Skeletal muscle tissue (tissue), 4 donors: ENCODE measurements around the gene TIMM17B. TPM values are rescaled to one million over a fixed set of nuclear protein-coding genes. Genes with fewer than 3 reads are reported as not detected.

Experiments used
- H3K27ac ChIP-seq: one replicate; pipeline ENCODE4 v1.7.0; 2013; ENCODE audit warnings: mild to moderate bottlenecking, low read depth, low read length, inconsistent platforms
- H3K27me3 ChIP-seq, 3 donors: one replicate each; pipeline ENCODE4 v1.7.0; 2013; ENCODE audit warnings: low read length in 3 of 3; ENCODE audit not compliant: control insufficient read depth in 3 of 3, insufficient read depth in 3 of 3
- H3K36me3 ChIP-seq, 3 donors: one replicate each; pipeline ENCODE4 v1.7.0; 2013; ENCODE audit warnings: low read length in 3 of 3; ENCODE audit not compliant: control insufficient read depth in 3 of 3, insufficient read depth in 3 of 3
- H3K4me1 ChIP-seq, 3 donors: one replicate each; pipeline ENCODE4 v1.7.0; 2013; ENCODE audit warnings: low read length in 3 of 3, mild to moderate bottlenecking in 3 of 3; ENCODE audit not compliant: control insufficient read depth in 3 of 3, insufficient read depth in 3 of 3
- H3K4me3 ChIP-seq, 3 donors: one replicate each; pipeline ENCODE4 v1.7.0; 2013; ENCODE audit warnings: low read length in 3 of 3
- H3K9ac ChIP-seq, 3 donors: one replicate each; pipeline ENCODE4 v1.7.0; 2013; ENCODE audit warnings: low read length in 3 of 3, mild to moderate bottlenecking in 3 of 3, moderate library complexity in 2 of 3, low read depth in 1 of 3
- H3K9me3 ChIP-seq, 3 donors: one replicate each; pipeline ENCODE4 v1.7.0; 2013; ENCODE audit warnings: low read length in 3 of 3; ENCODE audit not compliant: control insufficient read depth in 3 of 3
- total RNA-seq: library from RNA; depleted of rRNA; stranded (reverse); fragments of >200 nt; gene quantifications from one replicate; pipeline ENCODE4 v1.2.3, GENCODE V29; 2014
- donor health status: Osteomylitis.

The TIMM17B gene
- total RNA-seq, 1 donor from 2014 or later: 25.1 TPM

DNA sequence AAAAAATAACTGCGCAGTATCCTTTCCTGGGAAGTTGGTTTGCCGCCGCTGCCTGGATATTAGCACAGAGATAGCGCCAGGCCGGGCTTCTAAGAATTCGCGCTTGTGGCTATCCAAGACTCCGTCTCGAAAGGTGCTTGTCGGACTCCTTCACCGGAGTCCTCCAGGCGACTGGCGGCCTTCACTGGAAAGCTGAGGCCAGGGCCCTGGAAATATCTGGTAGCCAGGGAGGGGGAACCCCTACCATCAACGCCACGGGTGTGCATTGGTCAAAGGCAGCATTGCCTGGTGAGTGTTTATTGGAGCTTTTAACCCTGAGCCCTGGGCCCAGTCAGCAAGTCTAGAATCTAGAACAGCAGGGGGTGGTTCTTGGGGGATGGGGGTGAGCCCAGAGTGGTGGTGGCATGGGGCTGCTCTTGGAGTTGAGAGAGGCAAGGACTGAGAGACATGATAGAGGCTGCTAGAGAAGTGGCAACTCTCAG lies 21.8 kb upstream of the TIMM17B start:
- H3K9ac ChIP-seq: peak overlapping the region; percentile 33 to 72 (median 72)
- H3K4me1 ChIP-seq: peaks cover 10 to 22% (median 17%) of the 10 kb centered on the region in 3 donors
- peak overlapping the region; percentile 68 for H3K27ac ChIP-seq
- H3K4me3 ChIP-seq: peak overlapping the region; percentile 48 to 64 (median 63)
- H3K36me3 ChIP-seq: peaks cover 14 to 25% (median 16%) of the 10 kb centered on the region in 3 donors
- no peaks in the 10 kb centered on the region for H3K9me3 ChIP-seq
- no peaks in the 10 kb centered on the region for H3K27me3 ChIP-seq

DNA sequence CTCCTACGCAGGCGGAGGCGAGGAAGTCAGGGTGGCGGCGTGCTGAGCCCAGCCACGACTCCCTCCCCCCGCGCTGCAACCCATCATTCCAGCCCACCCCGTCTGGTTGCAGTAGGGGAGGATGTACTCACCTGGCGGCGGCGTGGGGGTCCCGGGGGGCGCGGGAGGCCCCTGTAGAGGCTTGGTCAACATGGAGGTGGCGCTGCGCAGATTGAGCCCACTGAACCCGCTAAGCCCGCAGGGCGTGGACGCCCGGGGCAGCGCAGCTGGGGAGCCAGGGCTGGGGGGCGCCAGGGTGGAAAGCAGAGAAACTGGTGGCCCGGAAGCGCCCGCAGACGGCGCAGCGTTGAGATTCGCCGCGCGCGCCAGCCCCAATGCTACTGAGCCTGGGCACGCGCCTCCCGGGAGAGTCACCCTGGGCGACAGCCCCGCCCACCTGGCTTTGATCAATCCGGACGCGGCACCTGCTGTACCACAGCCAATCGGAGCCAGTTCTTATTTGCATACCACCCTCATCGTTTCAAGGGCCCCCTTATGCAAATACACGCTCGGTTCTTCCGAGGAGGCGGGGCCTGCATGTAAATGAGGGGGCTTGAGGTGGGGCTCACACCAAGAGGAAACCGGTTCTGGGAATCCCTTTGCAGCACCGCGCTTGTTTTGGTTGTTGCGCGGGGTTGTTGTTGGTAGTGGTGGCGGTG lies 21.2 kb upstream of the TIMM17B start, which contains the start of gene PIM2:
Gene PIM2 (minus strand): TSS at position 382 of the 698 bp plus-strand sequence. CDS start 190 bp downstream, at position 192.
- H3K9me3 ChIP-seq: no peaks in the 10 kb centered on the region
- peaks cover 10 to 22% (median 17%) of the 10 kb centered on the region in 3 donors for H3K4me1 ChIP-seq
- H3K9ac ChIP-seq: peak within 1 kb of the TSS; percentile 33 to 75 (median 72)

DNA sequence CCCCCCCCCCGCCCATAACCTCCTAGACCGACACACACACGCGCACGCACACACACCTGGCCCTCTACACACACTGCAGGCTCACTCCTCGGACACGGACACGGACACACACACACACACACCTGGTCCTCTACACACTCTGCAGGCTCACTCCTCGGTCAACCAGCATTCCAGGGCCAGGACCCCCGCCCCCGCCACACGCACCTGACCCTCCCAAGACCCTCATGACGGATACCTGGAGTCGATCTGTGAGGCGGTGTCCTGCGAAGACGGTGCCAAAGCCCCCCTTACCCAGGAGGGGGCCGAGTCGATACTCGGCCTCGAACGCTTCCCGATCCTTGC lies 20.7 kb upstream of the TIMM17B start:
- Histone ChIP-seq H3K36me3 (peaks cover 7 to 15% (median 14%) of the 10 kb centered on the region in 3 donors), H3K27me3 (no peaks in the 10 kb centered on the region), H3K4me3 (peak overlapping the region; percentile 48 to 64 (median 61)), H3K9ac (peak overlapping the region; percentile 20 to 75 (median 69)), H3K27ac (peak overlapping the region; percentile 68), H3K4me1 (peaks cover 10 to 22% (median 17%) of the 10 kb centered on the region in 3 donors), H3K9me3 (no peaks in the 10 kb centered on the region)

More for the DNA sequence above, 21.2 kb upstream of the TIMM17B start, which contains the start of gene PIM2:
- Histone ChIP-seq H3K27ac (peak within 1 kb of the TSS; percentile 68), H3K36me3 (peaks cover 10 to 19% (median 11%) of the 10 kb centered on the region in 3 donors), H3K27me3 (no peaks in the 10 kb centered on the region), H3K4me3 (peak within 1 kb of the TSS; percentile 48 to 64 (median 63))

DNA sequence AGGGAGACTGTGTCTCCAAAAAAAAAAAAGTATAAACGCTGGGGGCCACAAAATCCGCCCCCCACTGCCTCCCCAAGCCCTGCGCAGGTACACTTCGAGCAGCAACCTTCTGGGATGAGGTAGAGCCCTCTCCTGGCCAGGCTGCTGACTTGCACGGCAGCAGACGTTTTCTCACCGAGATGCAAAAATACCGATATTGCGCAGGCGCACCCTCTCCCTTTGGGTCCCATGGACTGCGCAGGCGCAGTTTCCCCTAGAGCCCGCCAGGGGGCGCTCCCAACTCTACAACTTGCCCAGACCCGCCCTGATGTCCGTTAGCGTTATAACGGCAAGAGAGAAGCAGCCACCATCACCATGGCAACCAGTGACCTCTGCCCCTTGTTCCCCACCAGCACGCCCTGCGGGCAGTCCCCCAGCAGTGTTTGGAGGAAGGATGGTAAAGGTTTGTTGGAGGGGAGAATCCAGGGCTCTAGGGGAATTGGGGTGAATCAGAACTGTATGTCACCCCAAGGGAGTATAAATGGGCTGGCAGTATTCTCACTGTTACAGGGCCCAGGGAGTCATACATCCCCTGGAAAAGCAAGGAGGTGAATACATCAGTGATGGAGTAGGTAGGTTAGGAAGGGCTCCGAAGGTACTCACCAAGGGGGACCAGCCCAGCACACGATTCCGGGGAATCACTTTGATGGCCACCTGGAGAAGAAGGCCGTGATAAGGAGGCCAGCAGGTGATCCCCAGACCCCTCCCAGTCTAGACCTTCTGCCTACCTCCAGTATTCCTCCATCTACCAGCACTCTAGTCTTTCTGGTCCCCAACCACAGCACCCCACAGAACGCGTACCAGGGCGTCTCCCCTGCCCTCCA lies 19.8 kb upstream of the TIMM17B start:
- peaks cover 3 to 15% (median 5%) of the 10 kb centered on the region in 3 donors for H3K36me3 ChIP-seq
- peak overlapping the region; percentile 23 for H3K27ac ChIP-seq
- peak overlapping the region; percentile 6 to 36 (median 14) for H3K4me3 ChIP-seq
- H3K27me3 ChIP-seq: no peaks in the 10 kb centered on the region
- no peaks in the 10 kb centered on the region for H3K9me3 ChIP-seq
- peak overlapping the region in 2 of 3 donors; percentile 23 to 25 for H3K9ac ChIP-seq
- peaks cover 10 to 22% (median 17%) of the 10 kb centered on the region in 3 donors for H3K4me1 ChIP-seq

DNA sequence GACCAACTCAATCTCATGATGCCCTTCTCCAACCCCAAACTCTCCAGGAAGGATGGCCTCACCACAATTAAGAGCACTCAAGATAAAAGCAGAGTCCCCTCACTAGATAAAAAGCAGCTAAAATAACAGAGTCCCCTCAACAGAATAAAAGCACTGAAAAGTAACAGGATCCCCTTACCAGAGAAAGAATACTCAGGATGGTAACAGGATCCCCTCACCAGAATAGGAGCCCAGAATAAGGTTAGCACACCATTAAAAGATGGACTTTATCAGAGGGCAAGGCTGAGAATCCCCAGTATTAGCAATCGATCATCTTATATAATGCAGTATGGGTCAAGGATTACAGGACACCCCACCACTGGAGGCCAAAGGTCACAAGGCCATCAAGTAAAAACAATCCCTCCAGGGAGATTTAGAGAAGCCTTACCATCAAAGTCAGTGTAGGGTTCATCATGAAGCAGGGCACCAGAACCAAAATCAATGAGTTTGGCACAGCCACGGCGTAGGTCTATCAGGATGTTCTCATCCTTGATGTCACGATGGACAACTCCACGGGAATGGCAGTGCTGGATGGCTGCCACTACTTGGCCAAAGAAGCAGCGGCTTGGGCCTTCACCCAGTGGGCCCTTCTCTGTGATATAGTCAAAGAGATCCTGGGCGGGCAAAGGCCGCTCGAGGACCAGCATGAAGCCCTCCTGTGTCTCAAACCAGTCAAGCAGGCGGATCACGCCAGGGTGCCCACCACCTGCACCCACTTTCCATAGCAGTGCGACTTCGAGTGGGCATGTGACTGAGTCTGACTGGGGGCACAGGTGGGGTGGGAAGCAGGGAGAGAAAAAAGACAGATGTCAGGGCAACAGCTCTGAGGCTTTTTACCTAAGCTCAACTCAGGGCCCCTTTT lies 17.3 kb upstream of the TIMM17B start:
- Histone ChIP-seq H3K27me3 (no peaks in the 10 kb centered on the region), H3K4me3 (no peak overlapping the region)

DNA sequence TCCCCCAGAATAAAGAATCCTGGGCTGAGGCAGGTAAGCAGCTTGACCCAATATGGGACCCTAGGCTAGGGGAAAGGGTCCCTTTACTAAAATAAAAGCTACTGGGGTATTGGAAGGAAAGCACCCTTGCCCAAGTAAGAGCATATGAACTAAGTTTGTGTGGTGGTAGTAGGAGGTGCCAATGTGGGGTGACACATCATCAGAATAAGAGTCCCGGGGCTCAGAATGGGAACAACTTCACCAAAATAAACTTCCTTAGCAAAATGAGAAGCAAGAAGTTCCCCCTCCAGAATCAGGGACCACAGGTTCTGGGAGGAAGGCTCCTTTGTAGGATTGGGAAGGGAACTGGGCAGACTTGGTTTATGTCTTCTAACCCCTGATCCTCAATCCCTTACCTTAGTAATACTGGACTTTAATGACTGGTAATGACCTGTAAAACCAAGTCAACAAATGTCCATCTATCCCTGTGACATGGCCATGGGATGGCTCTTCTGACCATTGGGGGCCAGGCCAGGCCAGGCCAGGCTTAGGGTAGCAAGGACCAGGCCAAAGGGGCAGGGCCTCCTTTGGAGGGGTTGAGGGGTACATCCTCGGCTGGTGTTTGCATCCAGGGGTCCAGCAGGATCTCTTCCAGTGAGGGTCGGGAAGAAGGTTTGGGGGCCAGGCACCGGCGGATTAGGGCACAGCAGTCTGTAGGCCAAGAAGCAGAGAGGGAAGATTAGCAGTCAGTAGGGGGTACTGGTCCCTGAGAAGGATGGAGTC lies 16.2 kb upstream of the TIMM17B start:
- Histone ChIP-seq H3K27me3 (no peaks in the 10 kb centered on the region), H3K9ac (no peak overlapping the region), H3K9me3 (no peaks in the 10 kb centered on the region), H3K27ac (no peak overlapping the region), H3K4me1 (peaks cover 17 to 23% (median 18%) of the 10 kb centered on the region in 3 donors), H3K36me3 (peaks cover 0 to 4% (median 4%) of the 10 kb centered on the region in 3 donors), H3K4me3 (no peak overlapping the region)

More for the DNA sequence above, 17.3 kb upstream of the TIMM17B start:
- no peaks in the 10 kb centered on the region for H3K9me3 ChIP-seq
- no peak overlapping the region for H3K27ac ChIP-seq
- peaks cover 23 to 28% (median 23%) of the 10 kb centered on the region in 3 donors for H3K4me1 ChIP-seq
- H3K9ac ChIP-seq: no peak overlapping the region
- H3K36me3 ChIP-seq: peaks cover 0 to 4% (median 4%) of the 10 kb centered on the region in 3 donors

DNA sequence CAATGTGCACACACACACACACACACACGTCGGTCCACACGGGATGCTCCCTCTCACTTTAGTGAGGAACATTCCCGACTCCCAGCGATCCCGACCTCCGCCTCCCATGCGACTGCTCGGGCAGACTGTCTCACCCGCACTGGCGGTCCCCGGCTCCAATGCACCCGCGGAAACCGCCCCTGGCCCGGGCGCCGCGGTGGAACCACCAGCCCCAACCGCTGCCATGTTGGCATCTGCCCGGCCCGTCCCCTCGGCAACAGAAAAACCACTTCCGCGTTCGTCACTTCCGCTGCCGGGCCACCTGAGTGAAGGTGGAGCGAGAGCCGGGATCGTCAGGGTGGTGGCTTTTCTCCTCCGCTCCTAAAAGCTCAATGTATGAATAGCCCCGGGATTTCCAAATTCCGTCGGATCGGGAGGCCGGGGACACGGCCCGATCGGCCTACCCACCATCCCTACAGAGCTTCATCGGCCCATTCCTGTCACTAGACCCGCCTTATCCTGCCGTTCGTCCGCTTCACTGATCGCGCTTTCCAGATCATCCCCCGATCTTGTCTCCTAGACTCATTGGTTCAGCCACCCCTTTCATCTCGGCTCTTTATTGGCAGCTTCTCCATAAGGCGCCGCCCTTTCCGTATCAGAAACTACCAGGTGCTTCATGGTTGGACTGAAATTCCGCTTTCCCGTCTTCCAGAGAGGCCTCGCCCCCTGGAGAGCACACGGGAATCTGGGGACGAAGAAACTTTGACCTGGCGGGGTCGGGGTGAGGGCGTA lies 14.0 kb upstream of the TIMM17B start, which contains the start of gene SLC35A2:
Gene SLC35A2 (minus strand): TSS at position 235 of the 771 bp plus-strand sequence. CDS start 10 bp downstream, at position 225.
- peak within 1 kb of the TSS; percentile 85 to 89 (median 89) for H3K4me3 ChIP-seq

DNA sequence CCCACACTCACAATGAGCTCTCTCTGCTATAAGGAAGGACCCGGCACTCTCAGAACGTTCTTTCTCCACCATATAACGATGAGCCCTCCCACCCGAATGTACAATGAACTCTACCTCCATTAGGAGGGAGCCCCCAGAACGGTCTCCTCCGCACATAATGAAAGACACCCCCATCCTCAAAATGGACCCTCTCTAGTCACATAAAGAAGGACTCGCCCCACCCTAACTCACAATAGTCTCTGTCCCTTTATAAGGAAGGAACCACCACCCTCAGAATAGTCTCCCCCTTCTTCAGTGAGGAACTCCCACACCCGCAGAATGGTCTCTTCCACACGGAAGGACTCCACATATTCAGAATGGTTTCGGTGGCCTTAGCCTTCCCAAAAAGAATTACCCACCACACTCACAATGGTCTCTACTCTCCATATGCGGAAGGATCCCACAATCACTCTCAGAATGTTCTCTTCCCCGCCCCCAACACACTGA lies 13.4 kb upstream of the TIMM17B start:
- peak overlapping the region; percentile 66 for H3K27ac ChIP-seq

More for the DNA sequence above, 14.0 kb upstream of the TIMM17B start, which contains the start of gene SLC35A2:
- peaks cover 0 to 5% (median 4%) of the 10 kb centered on the region in 3 donors for H3K36me3 ChIP-seq
- H3K27me3 ChIP-seq: no peaks in the 10 kb centered on the region
- no peaks in the 10 kb centered on the region for H3K9me3 ChIP-seq
- H3K9ac ChIP-seq: peak within 1 kb of the TSS; percentile 69 to 82 (median 78)
- peak within 1 kb of the TSS; percentile 66 for H3K27ac ChIP-seq
- peaks cover 11 to 16% (median 14%) of the 10 kb centered on the region in 3 donors for H3K4me1 ChIP-seq

More for the DNA sequence above, 13.4 kb upstream of the TIMM17B start:
- Histone ChIP-seq H3K4me1 (peaks cover 11 to 16% (median 14%) of the 10 kb centered on the region in 3 donors), H3K27me3 (no peaks in the 10 kb centered on the region), H3K9ac (peak overlapping the region; percentile 69 to 82 (median 78)), H3K36me3 (peaks cover 0 to 8% (median 4%) of the 10 kb centered on the region in 3 donors), H3K4me3 (peak overlapping the region; percentile 85 to 89 (median 89)), H3K9me3 (no peaks in the 10 kb centered on the region)
